ENCODE results near the gene MALSU1. TPM values are rescaled to one million over a fixed set of nuclear protein-coding genes. Genes with fewer than 3 reads are reported as not detected.

Gene MALSU1
- total RNA-seq, 1 donor from 2014 or later, result 47.2 TPM

- H3K36me3 Mint-ChIP-seq (ENCODE audit: insufficient read depth), result no peaks in the 10 kb centered on the region
- DNase-seq (ENCODE audit: low spot score, unreplicated experiment), result no peak
- H3K4me3 Mint-ChIP-seq (ENCODE audit: low read depth), result no peak overlapping the region
- H3K9me3 Mint-ChIP-seq (ENCODE audit: low read depth), result no peaks in the 10 kb centered on the region
- H3K27me3 Mint-ChIP-seq, result no peaks in the 10 kb centered on the region
- no peaks in the 10 kb centered on the region for H3K4me1 Mint-ChIP-seq (ENCODE audit: low read depth)
- H3K27ac Mint-ChIP-seq, result no peak overlapping the region
- TF ChIP-seq, protein P1, sequence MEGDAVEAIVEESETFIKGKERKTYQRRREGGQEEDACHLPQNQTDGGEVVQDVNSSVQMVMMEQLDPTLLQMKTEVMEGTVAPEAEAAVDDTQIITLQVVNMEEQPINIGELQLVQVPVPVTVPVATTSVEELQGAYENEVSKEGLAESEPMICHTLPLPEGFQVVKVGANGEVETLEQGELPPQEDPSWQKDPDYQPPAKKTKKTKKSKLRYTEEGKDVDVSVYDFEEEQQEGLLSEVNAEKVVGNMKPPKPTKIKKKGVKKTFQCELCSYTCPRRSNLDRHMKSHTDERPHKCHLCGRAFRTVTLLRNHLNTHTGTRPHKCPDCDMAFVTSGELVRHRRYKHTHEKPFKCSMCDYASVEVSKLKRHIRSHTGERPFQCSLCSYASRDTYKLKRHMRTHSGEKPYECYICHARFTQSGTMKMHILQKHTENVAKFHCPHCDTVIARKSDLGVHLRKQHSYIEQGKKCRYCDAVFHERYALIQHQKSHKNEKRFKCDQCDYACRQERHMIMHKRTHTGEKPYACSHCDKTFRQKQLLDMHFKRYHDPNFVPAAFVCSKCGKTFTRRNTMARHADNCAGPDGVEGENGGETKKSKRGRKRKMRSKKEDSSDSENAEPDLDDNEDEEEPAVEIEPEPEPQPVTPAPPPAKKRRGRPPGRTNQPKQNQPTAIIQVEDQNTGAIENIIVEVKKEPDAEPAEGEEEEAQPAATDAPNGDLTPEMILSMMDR (IDR thresholded peaks at IDR 0.05; ENCODE audit: unreplicated experiment), result no peak
Measured at GRCh38 chr7:23285657-23286646, 13.2 kb upstream of the MALSU1 start.

DNA sequence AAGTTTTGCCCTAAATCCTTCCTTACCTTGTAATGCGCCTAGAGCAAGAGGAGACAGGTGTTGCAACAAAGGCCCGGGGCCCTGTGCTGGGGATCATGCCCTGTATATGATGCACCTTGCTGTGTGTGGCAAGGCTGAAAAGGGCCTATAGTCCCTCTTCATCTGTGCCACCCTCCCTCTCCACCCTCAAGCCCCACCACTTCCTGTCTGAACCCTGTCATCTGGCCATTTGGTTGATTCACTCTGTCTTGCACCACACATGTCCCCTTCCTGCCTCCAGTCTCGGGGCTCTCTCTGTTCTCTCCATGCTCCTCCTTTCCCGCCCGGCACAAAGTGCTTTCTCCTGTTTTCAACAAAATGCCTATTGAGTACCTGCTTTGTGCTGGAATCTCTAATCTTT, 11.5 kb upstream of the MALSU1 start:
- no peak for DNase-seq (ENCODE audit: low spot score, unreplicated experiment)
- Mint-ChIP-seq H3K4me3 (ENCODE audit: low read depth) (no peak overlapping the region), H3K36me3 (ENCODE audit: insufficient read depth) (no peaks in the 10 kb centered on the region), H3K9me3 (ENCODE audit: low read depth) (no peaks in the 10 kb centered on the region), H3K27ac (no peak overlapping the region), H3K4me1 (ENCODE audit: low read depth) (peaks cover 6% of the 10 kb centered on the region), H3K27me3 (no peaks in the 10 kb centered on the region)
- TF ChIP-seq, protein P1 (IDR thresholded peaks at IDR 0.05; ENCODE audit: unreplicated experiment), result no peak

GRCh38 chr7:23290993-23291392, 8.1 kb upstream of the MALSU1 start:
- Mint-ChIP-seq H3K9me3 (ENCODE audit: low read depth) (no peaks in the 10 kb centered on the region), H3K4me3 (ENCODE audit: low read depth) (no peak overlapping the region), H3K36me3 (ENCODE audit: insufficient read depth) (no peaks in the 10 kb centered on the region), H3K27me3 (peaks cover under 1% of the 10 kb centered on the region), H3K4me1 (ENCODE audit: low read depth) (peaks cover 9% of the 10 kb centered on the region), H3K27ac (no peak overlapping the region)
- no peak for DNase-seq (ENCODE audit: low spot score, unreplicated experiment)
- TF ChIP-seq, protein P1 (IDR thresholded peaks at IDR 0.05; ENCODE audit: unreplicated experiment), result no peak

DNA sequence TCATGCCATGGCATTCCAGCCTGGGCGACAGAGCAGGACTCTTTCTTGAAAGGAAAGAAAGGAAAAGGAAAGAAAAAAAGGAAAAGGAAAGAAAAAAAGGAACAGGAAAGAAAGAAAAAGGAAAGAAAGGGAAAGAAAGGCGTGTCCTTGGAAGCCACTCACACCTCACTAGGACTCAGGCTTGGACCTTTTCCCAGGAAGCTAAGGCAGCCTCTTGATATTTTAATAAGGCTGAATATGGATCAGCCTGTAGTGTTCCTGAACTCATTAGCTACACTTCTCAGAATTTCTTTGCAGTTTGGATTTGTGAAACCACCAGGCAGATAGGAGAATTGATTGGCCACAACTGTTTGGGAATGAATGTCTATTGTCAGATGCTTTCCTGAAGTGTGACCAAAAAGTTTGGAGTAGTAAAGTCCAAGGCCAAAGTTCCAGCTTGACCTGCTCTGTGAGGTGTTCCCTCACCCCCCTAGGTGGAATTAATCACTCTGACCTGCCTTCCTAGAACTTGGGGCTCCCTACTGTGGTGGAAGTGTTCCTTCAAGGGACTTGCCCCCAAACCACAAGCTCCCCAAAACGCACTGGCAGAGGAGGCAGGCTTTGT, 7.1 kb upstream of the MALSU1 start:
- H3K9me3 Mint-ChIP-seq (ENCODE audit: low read depth), result no peaks in the 10 kb centered on the region
- DNase-seq (ENCODE audit: low spot score, unreplicated experiment), result no peak
- no peak overlapping the region for H3K4me3 Mint-ChIP-seq (ENCODE audit: low read depth)
- H3K27me3 Mint-ChIP-seq, result peaks cover 8% of the 10 kb centered on the region
- H3K36me3 Mint-ChIP-seq (ENCODE audit: insufficient read depth), result no peaks in the 10 kb centered on the region
- H3K27ac Mint-ChIP-seq, result no peak overlapping the region
- TF ChIP-seq, protein P1 (IDR thresholded peaks at IDR 0.05; ENCODE audit: unreplicated experiment), result no peak
- H3K4me1 Mint-ChIP-seq (ENCODE audit: low read depth), result peaks cover 9% of the 10 kb centered on the region

DNA sequence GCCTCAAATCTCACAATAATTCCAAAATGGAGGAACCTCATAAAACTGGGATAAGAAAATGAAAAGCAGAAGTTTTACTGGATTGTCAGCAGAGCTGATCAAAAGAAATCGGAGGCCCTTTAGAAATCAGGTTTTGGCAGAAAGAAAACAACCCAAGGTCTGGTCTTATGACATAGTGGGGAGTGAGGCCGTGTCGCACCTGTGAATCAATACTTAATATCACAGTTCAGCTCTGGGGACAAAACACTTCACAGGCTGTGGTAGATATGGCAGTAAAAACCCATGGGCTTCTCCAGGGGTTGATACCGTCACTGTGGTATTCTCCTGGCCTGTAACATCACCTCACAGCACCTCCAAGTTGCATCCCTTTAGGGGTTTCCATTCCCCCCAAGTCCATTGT, 6.5 kb upstream of the MALSU1 start:
- DNase-seq (ENCODE audit: low spot score, unreplicated experiment), result no peak
- Mint-ChIP-seq H3K9me3 (ENCODE audit: low read depth) (peaks cover under 1% of the 10 kb centered on the region), H3K27ac (no peak overlapping the region), H3K4me3 (ENCODE audit: low read depth) (no peak overlapping the region), H3K36me3 (ENCODE audit: insufficient read depth) (no peaks in the 10 kb centered on the region), H3K4me1 (ENCODE audit: low read depth) (peaks cover 9% of the 10 kb centered on the region), H3K27me3 (peaks cover 8% of the 10 kb centered on the region)
- TF ChIP-seq, protein P1 (IDR thresholded peaks at IDR 0.05; ENCODE audit: unreplicated experiment), result no peak
